ENCODE data around the gene ETF1.
A peak's percentile ranks its signal among the peaks of the same experiment; 100 is the strongest.

The ETF1 gene

DNA sequence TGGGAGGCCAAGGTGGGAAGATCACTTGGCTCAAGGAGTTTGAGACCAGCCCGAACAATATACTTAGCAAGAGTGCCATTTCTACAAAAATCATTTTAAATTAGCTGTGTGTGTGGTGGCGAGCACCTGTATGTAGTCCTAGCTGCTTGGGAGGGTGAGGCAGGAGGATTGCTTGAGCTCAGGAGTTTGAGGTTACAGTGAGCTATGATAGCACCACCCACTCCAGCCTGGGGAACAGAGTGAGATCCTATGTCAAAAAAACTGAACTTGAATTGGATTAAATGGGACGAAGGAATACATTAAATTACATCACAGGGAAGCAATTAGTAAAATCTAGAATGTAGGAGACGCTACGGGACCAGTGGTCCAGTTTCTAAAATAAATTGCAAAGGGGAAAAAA lies 6.4 kb upstream of the ETF1 start:
- H3K4me3 ChIP-seq (ENCODE audit: low read length): no peak overlapping the region
- TF ChIP-seq, protein P1, sequence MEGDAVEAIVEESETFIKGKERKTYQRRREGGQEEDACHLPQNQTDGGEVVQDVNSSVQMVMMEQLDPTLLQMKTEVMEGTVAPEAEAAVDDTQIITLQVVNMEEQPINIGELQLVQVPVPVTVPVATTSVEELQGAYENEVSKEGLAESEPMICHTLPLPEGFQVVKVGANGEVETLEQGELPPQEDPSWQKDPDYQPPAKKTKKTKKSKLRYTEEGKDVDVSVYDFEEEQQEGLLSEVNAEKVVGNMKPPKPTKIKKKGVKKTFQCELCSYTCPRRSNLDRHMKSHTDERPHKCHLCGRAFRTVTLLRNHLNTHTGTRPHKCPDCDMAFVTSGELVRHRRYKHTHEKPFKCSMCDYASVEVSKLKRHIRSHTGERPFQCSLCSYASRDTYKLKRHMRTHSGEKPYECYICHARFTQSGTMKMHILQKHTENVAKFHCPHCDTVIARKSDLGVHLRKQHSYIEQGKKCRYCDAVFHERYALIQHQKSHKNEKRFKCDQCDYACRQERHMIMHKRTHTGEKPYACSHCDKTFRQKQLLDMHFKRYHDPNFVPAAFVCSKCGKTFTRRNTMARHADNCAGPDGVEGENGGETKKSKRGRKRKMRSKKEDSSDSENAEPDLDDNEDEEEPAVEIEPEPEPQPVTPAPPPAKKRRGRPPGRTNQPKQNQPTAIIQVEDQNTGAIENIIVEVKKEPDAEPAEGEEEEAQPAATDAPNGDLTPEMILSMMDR (conservative IDR thresholded peaks at IDR 0.05; ENCODE audit: low read depth, low read length): no peak
- DNase-seq (ENCODE audit: low read depth): no peak

DNA sequence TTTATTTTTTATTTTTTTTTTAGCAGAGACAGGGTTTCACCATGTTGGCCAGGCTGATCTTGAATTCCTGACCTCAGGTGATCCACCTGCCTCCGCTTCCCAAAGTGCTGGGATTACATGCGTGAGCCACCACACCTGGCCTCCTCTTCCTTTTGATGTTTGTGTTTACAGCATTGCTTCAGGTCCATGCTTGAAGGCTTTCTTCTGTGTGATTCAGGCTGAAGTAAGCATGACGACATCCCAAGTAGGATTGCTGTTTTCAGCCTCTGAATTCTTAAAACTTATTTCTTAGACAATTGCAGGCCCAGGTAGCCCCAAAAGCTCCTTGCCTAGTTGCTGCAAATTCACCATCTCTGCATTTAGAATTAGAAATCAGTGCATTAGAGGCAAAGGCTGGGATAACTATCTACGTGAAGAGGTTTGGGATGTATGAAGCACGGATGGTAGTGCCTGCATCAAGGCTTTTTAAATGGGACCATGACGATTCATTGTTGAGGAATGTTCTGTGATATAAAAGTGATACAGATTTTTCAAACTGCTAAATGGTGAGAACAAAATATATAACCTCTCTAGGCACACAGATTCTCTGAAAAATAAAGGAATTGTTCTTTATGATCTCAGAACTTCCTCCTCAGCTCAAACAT lies 3.0 kb upstream of the ETF1 start:
- DNase-seq (ENCODE audit: low read depth): no peak
- TF ChIP-seq, protein P1 (conservative IDR thresholded peaks at IDR 0.05; ENCODE audit: low read depth, low read length): no peak
- H3K4me3 ChIP-seq (ENCODE audit: low read length): no peak overlapping the region

DNA sequence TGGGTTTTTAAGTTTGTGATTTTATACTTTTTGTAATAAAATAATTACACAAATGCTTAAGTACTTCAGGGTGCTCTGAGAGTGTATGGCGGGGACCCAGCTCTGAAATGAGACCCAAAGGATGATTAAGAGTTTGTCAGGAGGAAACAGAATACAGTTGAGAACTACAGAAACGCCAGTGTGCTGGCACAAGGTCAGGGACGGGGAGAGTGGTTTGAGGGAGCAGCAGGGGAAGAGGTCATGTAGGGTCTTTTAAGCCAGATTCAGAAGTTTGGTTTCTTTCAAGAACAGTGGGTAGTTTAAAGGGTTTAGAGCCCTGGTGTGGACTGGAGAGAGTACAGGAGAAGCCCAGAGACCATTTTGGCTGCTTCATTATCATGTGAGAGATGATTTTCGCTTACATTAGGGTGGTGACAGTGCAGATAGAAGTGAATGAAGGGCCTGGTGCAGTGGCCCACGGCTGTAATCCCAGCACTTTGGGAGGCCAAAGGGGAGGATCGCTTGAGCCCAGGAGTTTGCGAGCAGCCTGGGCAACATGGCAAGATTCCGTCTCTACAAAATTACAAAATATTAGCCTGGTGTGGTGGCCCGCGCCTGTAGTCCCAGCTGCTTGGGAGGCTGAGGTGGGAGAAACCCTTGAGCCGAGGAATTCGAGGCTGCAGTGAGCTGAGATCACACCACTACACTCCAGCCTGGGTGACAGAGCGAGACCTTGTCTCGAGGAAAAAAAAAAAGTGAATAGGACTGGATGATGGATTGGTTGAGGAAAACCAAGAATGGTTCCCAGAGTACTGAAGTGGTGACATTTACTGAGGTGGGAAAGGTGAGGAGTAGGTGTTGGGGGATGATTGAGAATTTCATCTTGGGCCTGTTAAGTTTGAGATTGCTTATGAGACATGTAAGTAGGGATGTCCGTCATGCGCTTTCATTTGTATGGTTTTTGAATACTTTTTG lies 1.4 kb upstream of the ETF1 start:
- no peak for DNase-seq (ENCODE audit: low read depth)
- TF ChIP-seq, protein P1 (conservative IDR thresholded peaks at IDR 0.05; ENCODE audit: low read depth, low read length): no peak
- H3K4me3 ChIP-seq (ENCODE audit: low read length): peak overlapping the region; percentile 70

DNA sequence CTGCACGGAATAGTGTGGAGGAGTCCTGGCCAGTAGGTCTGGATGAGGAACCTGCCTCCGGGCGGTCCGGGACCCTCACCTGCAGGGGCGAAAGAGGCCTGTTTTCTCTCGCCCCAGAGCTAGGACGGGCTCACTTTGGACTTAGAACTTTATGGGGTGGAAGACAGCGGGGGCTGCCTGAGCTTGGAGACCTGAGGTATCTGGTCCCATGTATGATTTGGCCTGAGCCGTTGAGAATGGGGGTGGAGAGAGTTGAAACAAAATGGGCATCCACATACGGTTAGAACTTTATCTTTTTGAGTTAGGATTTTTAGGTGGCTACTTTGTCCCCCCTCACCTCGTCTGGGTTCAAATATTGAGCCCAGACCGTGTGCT lies 681 bp upstream of the ETF1 start:
- TF ChIP-seq, protein P1 (conservative IDR thresholded peaks at IDR 0.05; ENCODE audit: low read depth, low read length): no peak
- DNase-seq (ENCODE audit: low read depth): no peak
- peak overlapping the region; percentile 70 for H3K4me3 ChIP-seq (ENCODE audit: low read length)

DNA sequence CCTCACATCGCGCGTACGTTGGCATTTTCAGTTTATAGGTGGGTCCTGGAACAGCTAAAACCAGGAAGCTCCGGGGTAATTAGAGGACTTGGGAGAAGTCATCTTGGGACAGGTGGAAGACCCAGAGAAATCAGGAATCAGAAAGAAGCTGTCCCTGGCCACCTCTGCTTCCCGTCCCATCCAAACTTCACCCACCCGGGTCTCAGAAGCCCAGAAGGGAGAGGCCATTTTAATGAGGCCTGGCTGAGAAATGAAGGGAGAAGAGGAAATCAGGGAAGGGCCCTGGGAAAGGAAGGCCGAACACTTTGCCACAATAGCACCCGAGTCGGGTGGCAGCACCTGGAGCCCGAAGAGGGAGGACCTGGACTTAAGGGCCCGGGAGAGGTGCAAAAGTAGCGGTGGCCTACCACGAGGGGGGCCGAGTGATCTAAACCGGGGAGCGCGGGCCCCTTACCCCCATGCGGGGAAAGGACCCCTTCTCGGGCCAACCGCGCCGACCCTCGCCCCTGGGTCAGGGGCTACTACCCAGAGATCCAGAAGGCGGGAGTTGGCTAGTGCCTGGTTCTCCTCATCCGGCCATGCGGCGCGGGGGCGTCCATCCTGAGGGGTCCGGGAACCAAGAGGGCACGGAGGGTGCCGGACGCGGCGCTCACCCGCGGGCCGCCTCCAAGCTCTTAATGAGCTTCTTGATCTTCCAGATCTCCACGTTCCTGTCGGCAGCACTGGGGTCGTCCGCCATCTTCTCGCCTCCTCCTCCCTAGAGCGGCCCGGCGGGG lies 668 bp downstream of the ETF1 start:
- TF ChIP-seq, protein P1 (conservative IDR thresholded peaks at IDR 0.05; ENCODE audit: low read depth, low read length): no peak
- DNase-seq (ENCODE audit: low read depth): no peak
- peak overlapping the region; percentile 97 for H3K4me3 ChIP-seq (ENCODE audit: low read length)

DNA sequence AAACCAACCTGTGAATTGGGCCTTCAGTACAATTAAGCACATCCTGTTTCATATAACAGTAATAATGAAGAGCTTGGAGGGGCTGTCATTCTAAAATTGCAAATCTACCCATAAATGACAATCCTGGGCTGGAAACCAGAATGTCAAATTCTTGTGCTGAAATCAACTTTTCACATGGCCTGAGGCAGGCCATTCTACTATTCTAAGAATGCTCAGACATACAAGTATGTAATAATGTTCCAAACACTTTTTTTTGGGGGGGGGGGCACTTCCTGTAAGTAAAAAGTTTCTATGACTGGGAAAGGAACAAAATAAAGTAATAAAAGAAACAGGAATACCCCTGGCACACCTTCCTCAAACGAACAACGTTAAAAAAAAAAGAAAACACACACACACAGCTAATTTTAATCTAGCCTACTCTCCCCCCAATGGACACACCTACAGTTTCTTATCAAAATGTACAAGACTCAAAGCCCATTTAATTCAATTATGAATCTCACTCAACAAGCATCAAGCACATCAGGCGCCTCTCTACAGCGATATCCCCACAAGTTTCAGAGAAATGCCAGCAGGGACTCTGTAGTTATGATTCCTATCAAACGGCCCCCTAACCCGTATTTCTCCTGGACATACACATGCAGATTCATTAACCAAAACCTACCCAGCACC lies 1.4 kb downstream of the ETF1 start:
- H3K4me3 ChIP-seq (ENCODE audit: low read length): peak overlapping the region; percentile 97
- TF ChIP-seq, protein P1 (conservative IDR thresholded peaks at IDR 0.05; ENCODE audit: low read depth, low read length): no peak
- DNase-seq (ENCODE audit: low read depth): no peak
